ENCODE data around the gene CPO.

DNA sequence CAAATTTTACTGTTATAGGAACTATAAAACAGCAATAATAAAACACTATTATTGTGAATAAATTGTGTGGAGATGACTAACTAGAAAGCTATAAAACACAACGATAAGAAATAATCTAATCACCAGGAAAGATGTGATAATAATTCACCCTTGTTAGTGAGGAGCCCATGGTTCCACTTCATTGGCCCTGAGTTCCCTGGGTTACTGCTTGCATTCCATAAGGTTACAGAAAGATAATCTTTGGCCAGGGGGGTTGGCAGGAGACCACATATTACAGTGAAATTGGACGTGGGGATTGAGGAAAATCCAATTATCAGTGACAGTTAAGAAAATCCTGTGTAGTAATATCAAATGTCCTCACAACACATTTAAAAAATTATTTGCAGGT lies 2.5 kb upstream of the CPO start:
- TF ChIP-seq CTCF (IDR thresholded peaks at IDR 0.05; ENCODE audit: low read depth, low read length) (no peak), POLR2A (IDR thresholded peaks at IDR 0.05; ENCODE audit: extremely low read depth, insufficient read length) (no peak), MYC (IDR thresholded peaks at IDR 0.05; ENCODE audit: low read depth, low read length) (no peak)
- TF ChIP-seq, protein P1, sequence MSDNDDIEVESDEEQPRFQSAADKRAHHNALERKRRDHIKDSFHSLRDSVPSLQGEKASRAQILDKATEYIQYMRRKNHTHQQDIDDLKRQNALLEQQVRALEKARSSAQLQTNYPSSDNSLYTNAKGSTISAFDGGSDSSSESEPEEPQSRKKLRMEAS (IDR thresholded peaks at IDR 0.05; ENCODE audit: low read depth, low read length): no peak

All from NB4 (cell line).